ENCODE results near the gene PSMD6.

DNA sequence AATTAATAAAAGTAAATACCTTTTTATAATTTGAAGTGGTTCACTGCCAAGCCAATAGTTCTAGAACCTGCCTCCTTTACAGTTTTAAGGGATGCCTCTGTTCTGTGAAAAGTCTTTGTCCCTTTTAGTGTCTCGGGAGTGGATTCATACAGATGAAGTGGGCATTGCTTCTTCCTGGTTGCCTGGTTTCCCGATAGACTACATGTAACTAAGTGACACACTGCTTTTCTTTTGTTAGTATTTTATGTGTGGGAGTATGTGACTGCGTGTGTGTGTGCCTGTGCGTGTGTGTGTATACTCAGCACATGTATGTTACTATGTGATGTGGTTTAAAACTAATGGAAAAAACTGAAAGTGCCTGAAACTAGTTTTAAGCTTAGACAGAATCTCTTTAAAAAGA lies 21.1 kb downstream of the PSMD6 start:
- TF ChIP-seq, protein P1, sequence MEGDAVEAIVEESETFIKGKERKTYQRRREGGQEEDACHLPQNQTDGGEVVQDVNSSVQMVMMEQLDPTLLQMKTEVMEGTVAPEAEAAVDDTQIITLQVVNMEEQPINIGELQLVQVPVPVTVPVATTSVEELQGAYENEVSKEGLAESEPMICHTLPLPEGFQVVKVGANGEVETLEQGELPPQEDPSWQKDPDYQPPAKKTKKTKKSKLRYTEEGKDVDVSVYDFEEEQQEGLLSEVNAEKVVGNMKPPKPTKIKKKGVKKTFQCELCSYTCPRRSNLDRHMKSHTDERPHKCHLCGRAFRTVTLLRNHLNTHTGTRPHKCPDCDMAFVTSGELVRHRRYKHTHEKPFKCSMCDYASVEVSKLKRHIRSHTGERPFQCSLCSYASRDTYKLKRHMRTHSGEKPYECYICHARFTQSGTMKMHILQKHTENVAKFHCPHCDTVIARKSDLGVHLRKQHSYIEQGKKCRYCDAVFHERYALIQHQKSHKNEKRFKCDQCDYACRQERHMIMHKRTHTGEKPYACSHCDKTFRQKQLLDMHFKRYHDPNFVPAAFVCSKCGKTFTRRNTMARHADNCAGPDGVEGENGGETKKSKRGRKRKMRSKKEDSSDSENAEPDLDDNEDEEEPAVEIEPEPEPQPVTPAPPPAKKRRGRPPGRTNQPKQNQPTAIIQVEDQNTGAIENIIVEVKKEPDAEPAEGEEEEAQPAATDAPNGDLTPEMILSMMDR (IDR thresholded peaks at IDR 0.05; ENCODE audit: insufficient read depth, low read length), result no peak
- no peak for TF ChIP-seq POLR2AphosphoS5 (IDR thresholded peaks at IDR 0.05; ENCODE audit: low read depth)
- TF ChIP-seq GABPA (IDR thresholded peaks at IDR 0.05; ENCODE audit: low read depth), result no peak
